ENCODE data around the gene ARAP2.

DNA sequence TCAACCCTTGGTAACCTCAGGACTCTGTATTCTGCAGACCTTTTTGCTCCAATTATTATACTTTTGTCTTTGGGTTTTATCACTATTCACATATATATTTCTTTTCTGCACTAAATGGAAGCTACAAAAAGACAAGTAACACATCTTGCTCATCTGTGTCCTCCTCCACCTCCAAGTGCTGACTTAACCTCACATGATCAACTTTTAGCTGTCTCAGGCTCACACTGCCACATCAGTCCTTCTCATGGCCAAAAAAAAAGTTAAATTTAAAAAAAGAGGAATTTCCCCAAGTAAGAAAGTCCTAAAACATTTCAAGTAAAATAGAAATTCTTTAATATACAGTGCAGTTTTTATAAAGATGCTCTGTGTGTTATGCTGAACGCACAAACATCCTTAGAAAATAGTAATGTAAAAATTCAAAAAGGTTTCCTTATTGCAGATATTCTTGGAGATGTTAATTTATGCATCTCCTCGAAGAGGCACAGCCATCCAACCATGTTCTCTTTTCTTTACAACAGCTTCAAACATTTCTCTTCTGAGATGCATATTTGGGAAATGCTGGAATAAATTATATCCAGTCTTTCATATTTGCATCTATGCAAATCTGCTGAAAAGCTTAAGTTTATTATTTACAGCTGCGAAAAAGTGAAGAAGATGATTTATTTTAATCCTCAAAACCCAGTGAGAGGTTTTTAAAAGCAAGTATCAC lies 37.6 kb downstream of the ARAP2 start:
- TF ChIP-seq EZH2 (IDR thresholded peaks at IDR 0.05; ENCODE audit: low read depth) = no peak
- TF ChIP-seq, protein P1, sequence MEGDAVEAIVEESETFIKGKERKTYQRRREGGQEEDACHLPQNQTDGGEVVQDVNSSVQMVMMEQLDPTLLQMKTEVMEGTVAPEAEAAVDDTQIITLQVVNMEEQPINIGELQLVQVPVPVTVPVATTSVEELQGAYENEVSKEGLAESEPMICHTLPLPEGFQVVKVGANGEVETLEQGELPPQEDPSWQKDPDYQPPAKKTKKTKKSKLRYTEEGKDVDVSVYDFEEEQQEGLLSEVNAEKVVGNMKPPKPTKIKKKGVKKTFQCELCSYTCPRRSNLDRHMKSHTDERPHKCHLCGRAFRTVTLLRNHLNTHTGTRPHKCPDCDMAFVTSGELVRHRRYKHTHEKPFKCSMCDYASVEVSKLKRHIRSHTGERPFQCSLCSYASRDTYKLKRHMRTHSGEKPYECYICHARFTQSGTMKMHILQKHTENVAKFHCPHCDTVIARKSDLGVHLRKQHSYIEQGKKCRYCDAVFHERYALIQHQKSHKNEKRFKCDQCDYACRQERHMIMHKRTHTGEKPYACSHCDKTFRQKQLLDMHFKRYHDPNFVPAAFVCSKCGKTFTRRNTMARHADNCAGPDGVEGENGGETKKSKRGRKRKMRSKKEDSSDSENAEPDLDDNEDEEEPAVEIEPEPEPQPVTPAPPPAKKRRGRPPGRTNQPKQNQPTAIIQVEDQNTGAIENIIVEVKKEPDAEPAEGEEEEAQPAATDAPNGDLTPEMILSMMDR (conservative IDR thresholded peaks at IDR 0.05) = no peak

Measured in PC-9 (cell line).